Osteoblast (primary cell): ENCODE data around the gene THAP9. TPM values are rescaled to one million over a fixed set of nuclear protein-coding genes. Genes with fewer than 3 reads are reported as not detected.
"Not testable (repeated sequence)": the region's sequence is repeated elsewhere in the genome, so short reads cannot be mapped to it uniquely, and the experiment has no call there.

Experiments used
- DNase-seq: peaks from one replicate; pipeline ENCODE4 v3.0.0; 2011; ENCODE audit warnings: low spot score, mixed read lengths; ENCODE audit not compliant: insufficient read length; ENCODE audit errors: missing footprints
- H2AFZ ChIP-seq: 2 replicates; pipeline ENCODE4 v1.6.0; 2011; ENCODE audit warnings: mild to moderate bottlenecking, low read length
- H3K27ac ChIP-seq: 2 replicates; pipeline ENCODE4 v1.5.1; 2011; ENCODE audit warnings: mild to moderate bottlenecking, low read depth, low read length, moderate library complexity
- H3K27me3 ChIP-seq: 2 replicates; pipeline ENCODE4 v1.6.0; 2012; ENCODE audit warnings: mild to moderate bottlenecking, control low read depth, inconsistent platforms, low read length, moderate library complexity; ENCODE audit not compliant: insufficient read depth
- H3K36me3 ChIP-seq: 2 replicates; pipeline ENCODE4 v1.5.1; 2011; ENCODE audit warnings: mild to moderate bottlenecking, low read length, control low read depth, moderate library complexity; ENCODE audit not compliant: insufficient read depth
- H3K4me1 ChIP-seq: 2 replicates; pipeline ENCODE4 v1.5.1; 2011; ENCODE audit warnings: mild to moderate bottlenecking, low read length, control low read depth, moderate library complexity; ENCODE audit not compliant: insufficient read depth
- H3K4me2 ChIP-seq: 2 replicates; pipeline ENCODE4 v1.6.0; 2011; ENCODE audit warnings: mild to moderate bottlenecking, low read length; ENCODE audit not compliant: insufficient read depth
- H3K4me3 ChIP-seq: fragments of 200-600 bp; sonication (generic); 3 replicates; pipeline ENCODE4 v1.5.1; 2012; ENCODE audit warnings: mild to moderate bottlenecking, low read length, inconsistent platforms; ENCODE audit not compliant: insufficient read depth
- H3K79me2 ChIP-seq: 2 replicates; pipeline ENCODE4 v1.6.0; 2012; ENCODE audit warnings: mild to moderate bottlenecking, low read length, control low read depth, inconsistent platforms; ENCODE audit not compliant: insufficient read depth
- H3K9me3 ChIP-seq: 2 replicates; pipeline ENCODE4 v1.5.1; 2011; ENCODE audit warnings: low read depth, low read length, control low read depth
- H4K20me1 ChIP-seq: 2 replicates; pipeline ENCODE4 v1.6.0; 2012; ENCODE audit warnings: mild to moderate bottlenecking, low read length, control low read depth; ENCODE audit not compliant: insufficient read depth
- total RNA-seq: library from RNA; depleted of rRNA; stranded (reverse); fragments of >200 nt; gene quantifications from 2 replicates; pipeline ENCODE4 v1.2.3, GENCODE V29; 2012
- TF ChIP-seq, protein P1 (sequence below): IDR thresholded peaks from 2 replicates; pipeline ENCODE4 v1.5.1; 2011; ENCODE audit warnings: mild to moderate bottlenecking, low read depth, low read length, moderate library complexity; ENCODE audit errors: extremely low read depth

THAP9 gene
- total RNA-seq, 1 donor = 3.3 TPM

DNA sequence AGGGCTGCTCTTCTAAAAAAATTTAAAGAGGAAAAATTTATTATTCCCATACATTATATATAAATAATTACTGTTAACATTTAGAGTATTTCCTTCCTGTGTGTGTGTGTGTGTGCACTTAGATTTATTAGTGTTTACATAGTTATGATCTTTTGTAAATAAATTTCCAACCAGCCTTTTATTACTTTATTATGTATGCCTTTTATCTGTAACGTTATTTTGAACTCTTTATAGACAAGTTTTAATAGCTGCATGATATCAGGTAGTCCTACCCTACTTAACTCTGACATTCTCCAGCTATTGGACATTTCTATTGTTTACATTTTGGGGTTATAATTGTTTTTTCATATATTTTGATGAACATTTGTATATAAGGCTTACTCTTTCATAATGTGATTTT lies 8.8 kb downstream of the THAP9 start:
- H3K4me1 ChIP-seq = peaks cover 4% of the 10 kb centered on the region
- H2AFZ ChIP-seq = no peak overlapping the region
- TF ChIP-seq, protein P1, sequence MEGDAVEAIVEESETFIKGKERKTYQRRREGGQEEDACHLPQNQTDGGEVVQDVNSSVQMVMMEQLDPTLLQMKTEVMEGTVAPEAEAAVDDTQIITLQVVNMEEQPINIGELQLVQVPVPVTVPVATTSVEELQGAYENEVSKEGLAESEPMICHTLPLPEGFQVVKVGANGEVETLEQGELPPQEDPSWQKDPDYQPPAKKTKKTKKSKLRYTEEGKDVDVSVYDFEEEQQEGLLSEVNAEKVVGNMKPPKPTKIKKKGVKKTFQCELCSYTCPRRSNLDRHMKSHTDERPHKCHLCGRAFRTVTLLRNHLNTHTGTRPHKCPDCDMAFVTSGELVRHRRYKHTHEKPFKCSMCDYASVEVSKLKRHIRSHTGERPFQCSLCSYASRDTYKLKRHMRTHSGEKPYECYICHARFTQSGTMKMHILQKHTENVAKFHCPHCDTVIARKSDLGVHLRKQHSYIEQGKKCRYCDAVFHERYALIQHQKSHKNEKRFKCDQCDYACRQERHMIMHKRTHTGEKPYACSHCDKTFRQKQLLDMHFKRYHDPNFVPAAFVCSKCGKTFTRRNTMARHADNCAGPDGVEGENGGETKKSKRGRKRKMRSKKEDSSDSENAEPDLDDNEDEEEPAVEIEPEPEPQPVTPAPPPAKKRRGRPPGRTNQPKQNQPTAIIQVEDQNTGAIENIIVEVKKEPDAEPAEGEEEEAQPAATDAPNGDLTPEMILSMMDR = no peak
- no peak for DNase-seq
- no peaks in the 10 kb centered on the region for H3K36me3 ChIP-seq
- no peak overlapping the region for H3K4me2 ChIP-seq
- H3K27ac ChIP-seq = no peak overlapping the region
- no peaks in the 10 kb centered on the region for H3K27me3 ChIP-seq
- H3K79me2 ChIP-seq = no peaks in the 10 kb centered on the region
- no peaks in the 10 kb centered on the region for H3K9me3 ChIP-seq
- H4K20me1 ChIP-seq = no peaks in the 10 kb centered on the region
- no peak overlapping the region for H3K4me3 ChIP-seq

DNA sequence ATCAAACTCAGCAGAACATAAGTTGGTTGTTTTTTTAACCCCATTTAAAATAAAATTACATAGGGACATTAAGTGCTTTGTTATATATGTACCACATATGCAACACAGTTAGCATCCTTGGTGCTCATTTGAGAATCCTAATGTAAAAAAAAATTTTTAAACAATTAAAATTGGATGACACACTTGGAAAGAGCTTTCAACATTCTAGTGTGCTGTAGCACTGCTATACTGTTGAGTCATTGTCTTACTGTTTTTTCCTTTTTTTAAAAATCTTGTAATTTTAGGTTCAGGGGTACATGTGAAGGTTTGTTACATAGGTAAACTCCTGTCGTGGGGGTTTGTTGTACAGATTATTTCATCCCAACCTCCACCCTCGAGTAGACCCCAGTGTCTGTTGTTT lies 12.8 kb downstream of the THAP9 start:
- no peaks in the 10 kb centered on the region for H3K79me2 ChIP-seq

DNA sequence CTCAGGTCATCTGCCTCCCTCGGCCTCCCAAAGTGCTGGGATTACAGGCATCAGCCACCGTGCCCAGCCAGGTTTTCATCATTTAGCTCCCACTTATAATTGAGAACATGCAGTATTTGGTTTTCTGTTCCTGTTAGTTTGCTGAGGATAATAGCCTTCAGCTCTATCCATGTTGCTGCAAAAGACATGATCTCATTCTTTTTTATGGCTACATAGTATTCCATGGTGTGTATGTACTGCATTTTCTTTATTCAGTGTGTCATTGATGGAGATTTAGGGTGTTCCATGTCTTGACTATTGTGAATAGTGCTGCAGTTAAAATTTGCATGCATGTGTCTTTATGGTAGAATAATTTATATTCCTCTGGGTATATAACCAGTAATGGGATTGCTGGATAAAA lies 13.4 kb downstream of the THAP9 start:
- not testable (repeated sequence) for H3K27ac ChIP-seq, H3K27me3 ChIP-seq, H3K79me2 ChIP-seq, H3K9me3 ChIP-seq, DNase-seq, H3K4me1 ChIP-seq, H2AFZ ChIP-seq, H4K20me1 ChIP-seq, H3K4me2 ChIP-seq, H3K4me3 ChIP-seq, H3K36me3 ChIP-seq

More for the DNA sequence above, 12.8 kb downstream of the THAP9 start:
- no peaks in the 10 kb centered on the region for H4K20me1 ChIP-seq
- no peaks in the 10 kb centered on the region for H3K27me3 ChIP-seq
- TF ChIP-seq, protein P1 = no peak
- H2AFZ ChIP-seq = peak overlapping the region; percentile 12
- no peak overlapping the region for H3K4me2 ChIP-seq
- DNase-seq = no peak
- no peak overlapping the region for H3K27ac ChIP-seq
- no peaks in the 10 kb centered on the region for H3K9me3 ChIP-seq
- H3K4me1 ChIP-seq = no peaks in the 10 kb centered on the region
- no peak overlapping the region for H3K4me3 ChIP-seq
- peaks cover 4% of the 10 kb centered on the region for H3K36me3 ChIP-seq

- no peak overlapping the region for H3K27ac ChIP-seq
- peaks cover 4% of the 10 kb centered on the region for H3K36me3 ChIP-seq
- H3K4me1 ChIP-seq = no peaks in the 10 kb centered on the region
- no peak for DNase-seq
- no peak overlapping the region for H2AFZ ChIP-seq
- no peaks in the 10 kb centered on the region for H3K27me3 ChIP-seq
- H3K79me2 ChIP-seq = no peaks in the 10 kb centered on the region
- H3K4me3 ChIP-seq = no peak overlapping the region
- H4K20me1 ChIP-seq = no peaks in the 10 kb centered on the region
- TF ChIP-seq, protein P1 = no peak
- no peak overlapping the region for H3K4me2 ChIP-seq
- H3K9me3 ChIP-seq = no peaks in the 10 kb centered on the region
Measured at GRCh38 chr4:82918091-82918490, 17.6 kb downstream of the THAP9 start.
